ENCODE measurements around the gene IDNK. TPM values are rescaled to one million over a fixed set of nuclear protein-coding genes. Genes with fewer than 3 reads are reported as not detected.
"Not testable (repeated sequence)": the region's sequence is repeated elsewhere in the genome, so short reads cannot be mapped to it uniquely, and the experiment has no call there.

Gene IDNK
- 6.4 TPM for total RNA-seq

GRCh38 chr9:83622939-83623678 is at the start of gene IDNK:
Gene IDNK, plus strand, starts transcription at chr9:83623143. Its CDS starts 29 bp downstream, at chr9:83623172.
- peak; percentile 60 for DNase-seq

GRCh38 chr9:83574482-83574881 is 48.5 kb upstream of the IDNK start:
- no peak for DNase-seq

GRCh38 chr9:83582029-83582428 is 40.9 kb upstream of the IDNK start:
- DNase-seq = no peak

GRCh38 chr9:83583151-83584014 is 39.6 kb upstream of the IDNK start:
- DNase-seq = no peak

DNA sequence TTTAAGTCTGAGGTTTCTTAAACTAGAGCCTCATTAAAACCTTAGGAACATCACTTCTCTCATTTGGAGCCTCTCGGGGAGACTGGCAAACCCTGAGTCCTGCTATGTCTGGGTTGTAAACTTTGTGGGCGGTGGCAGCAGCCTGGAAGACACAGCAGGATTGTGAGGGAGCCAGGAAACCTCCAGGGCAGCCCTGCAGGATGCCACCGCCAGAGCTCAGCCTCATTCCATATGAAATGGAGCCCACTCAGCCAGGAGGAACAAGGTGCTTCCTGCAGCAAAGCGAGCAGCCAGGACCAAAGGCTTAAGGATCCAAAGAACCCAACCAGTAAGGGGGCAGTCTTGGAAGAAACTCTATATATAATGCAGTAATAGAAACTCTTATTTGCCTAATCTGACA is 37.9 kb upstream of the IDNK start:
- DNase-seq = no peak

DNA sequence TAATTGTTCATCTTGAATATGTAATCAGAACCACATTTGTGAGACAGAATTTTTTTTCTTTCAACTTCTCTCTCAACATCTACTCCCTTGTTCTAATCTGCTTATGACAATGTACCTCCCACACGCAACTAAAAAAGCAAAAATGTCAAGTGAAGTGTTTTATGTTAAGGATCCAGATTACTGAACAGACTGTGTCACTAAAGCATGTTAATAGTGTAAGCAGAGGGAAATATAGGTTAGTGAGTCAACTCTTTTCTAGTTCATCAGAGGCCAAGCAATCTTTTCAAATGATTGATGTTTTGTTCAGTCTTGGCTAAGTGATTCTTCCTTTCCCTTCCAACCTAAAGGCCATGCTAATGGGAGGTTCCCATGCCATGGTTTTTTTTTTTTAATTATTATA is 34.7 kb upstream of the IDNK start:
- DNase-seq = no peak

DNA sequence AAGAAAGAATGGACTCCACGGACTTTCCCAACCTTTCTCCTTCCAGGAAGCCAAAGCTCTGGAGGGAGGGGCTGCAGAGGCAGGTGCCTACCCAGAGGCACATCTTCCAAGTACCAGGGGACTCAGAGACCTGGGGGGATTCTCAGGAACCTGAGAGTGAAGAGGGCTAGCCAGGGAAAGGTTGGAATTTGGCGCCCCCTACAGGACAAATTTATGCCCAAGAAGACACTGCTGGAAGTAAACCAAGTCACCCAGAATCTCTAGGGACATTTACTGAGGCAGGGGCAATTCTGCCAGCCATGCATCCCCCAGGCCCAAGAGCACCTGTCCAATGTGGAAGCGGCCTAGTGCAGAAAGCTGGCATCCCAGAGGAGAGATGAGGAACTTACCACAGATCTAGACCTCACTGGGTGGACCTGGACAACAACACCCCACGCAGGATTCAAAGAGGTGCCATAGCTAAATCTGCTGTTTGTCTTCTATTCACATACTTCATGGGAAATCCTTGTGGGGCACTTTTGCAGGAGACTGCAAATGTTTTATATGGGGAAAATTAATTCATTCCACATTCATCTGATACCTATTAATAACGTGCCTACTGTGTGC is 25.9 kb upstream of the IDNK start:
- DNase-seq = no peak

DNA sequence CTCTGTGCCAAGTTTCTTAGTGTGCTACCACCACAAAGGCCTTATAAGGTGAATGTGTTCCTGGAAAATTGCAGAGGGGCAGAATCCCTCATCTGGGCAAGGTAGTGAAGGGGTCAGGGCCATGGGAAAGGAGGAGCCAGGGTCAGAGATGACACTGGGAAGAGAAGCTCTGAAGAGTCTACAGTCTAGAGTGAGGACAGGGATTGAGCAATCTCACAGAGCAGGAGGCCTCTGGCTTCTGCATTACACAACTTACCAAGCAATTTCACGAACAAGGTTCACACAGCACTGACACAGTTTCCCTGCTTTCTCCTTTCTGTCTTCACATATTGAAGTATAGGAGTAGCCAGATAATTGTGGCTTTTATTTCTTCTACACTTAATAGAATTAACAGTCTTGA is 24.5 kb upstream of the IDNK start:
- DNase-seq = no peak

DNA sequence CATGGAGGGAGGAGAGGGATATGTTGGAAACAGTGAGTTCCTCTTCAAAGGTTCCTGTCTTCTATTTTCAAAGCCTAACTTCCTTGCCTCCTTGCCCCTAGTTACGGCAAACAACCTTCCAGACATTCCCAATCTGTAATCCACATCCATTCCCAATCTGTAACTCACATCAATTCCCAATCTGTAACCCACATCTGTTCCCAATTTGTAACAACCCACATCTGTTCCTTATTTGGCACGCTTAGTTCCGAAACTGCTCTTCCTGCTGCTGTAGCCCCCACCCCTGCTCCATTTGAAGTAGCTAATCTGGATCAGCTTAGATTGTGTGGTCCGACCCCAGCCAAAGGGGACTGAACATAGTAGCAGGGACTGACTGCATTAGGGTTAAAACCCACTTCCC is 23.9 kb upstream of the IDNK start:
- DNase-seq = no peak

- no peak for DNase-seq
Observed at GRCh38 chr9:83601463-83601862, 21.5 kb upstream of the IDNK start.

DNA sequence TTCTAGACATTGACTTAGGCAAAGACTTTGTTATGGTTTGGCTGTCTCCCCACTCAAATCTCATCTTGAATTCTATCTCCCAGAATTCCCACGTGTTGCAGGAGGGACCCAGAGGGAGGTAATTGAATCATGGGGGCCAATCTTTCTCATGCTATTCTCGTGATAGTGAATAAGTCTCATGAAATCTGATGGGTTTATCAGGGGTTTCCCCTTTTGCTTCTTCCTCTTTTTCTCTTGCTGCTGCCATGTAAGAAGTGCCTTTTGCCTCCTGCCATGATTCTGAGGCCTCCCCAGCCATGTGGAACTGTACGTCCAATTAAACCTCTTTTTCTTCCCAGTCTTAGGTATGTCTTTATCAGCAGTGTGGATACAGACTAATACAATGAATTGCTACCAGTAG is 15.3 kb upstream of the IDNK start:
- not testable (repeated sequence) for DNase-seq

GRCh38 chr9:83613298-83613697 is 9.6 kb upstream of the IDNK start:
- DNase-seq = not testable (repeated sequence)

DNA sequence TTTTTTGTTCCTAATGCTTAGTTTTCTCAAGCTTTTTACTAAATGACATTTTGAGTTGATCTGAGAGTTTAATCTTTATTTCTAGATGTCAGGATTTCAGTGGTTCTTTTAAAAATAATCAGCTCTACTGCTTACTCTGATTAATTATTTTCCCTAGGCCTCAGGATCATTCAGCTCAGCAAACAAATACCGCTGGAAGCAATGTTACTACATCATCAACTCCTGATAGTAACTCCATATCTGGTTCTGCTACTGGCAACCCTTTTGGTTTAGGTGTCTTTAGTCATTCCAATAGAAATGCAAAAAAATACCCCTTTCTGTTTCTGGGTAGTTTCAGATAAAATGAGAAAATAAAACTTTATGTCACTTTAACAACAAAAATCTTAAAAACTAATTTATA is 5.6 kb upstream of the IDNK start:
- DNase-seq = no peak

- DNase-seq = no peak
Observed at GRCh38 chr9:83620841-83621636, 1.9 kb upstream of the IDNK start.

DNA sequence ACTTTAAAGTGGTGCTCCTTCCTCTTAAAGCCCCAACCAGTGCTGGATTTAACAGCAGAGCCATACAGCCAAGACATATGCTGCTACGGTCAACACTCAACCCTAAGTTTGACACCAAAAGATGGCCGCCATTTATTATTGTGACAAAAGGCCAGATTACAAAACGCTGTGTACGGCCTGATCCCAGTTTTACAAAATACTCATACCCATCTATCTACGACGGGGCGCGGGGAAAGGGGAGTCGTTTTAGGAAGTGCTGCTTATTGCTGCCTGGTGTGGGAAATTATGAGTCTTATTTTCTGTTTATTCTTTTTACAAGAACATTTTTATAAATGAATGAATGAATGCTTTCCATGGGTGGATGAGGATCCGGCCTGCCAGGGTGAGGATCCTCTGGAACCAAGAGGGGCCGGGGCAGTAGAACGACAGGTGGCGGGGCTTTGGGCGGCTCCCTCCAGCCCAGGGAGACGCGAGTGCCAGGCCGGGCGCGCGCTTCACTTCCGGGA is 457 bp upstream of the IDNK start:
- DNase-seq = no peak

DNA sequence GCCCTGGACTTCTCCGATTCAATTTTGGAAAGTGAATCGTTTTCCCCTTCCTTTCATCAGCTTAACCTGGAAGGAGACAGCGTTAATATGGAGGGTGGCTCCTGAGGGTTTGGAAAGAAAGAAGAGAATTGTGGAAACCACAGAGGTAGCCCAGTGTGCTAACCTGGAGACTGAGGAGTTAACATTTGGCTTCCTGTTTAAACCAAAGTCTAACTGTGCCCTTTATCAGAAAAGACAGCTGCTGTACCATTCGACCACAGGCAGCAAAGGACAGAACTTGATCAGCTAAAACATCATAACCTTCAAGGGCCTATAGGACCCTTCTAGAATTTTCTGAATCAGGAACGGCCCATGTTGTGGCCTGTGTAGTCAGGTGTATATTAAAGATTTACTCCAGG is 735 bp downstream of the IDNK start:
- no peak for DNase-seq

DNA sequence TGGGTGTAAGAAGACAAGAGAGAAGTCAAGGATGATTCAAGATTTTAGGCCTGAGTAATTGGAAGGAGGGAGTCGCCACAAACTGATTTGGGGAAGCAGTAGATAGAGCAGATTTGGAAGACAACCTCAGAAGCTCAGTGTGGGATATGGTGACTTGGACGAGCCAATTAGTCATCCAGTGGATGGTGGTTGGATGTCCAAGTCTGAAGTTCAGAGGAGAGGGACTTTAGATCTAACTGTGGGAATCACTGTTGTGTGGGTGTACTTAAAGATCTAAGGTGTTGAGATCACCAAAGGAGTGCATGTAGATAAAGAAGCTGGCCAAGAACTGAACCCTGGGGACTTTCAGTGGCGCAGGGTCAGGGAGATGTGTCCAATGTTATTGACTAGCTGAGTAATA is 2.2 kb downstream of the IDNK start:
- no peak for DNase-seq

DNA sequence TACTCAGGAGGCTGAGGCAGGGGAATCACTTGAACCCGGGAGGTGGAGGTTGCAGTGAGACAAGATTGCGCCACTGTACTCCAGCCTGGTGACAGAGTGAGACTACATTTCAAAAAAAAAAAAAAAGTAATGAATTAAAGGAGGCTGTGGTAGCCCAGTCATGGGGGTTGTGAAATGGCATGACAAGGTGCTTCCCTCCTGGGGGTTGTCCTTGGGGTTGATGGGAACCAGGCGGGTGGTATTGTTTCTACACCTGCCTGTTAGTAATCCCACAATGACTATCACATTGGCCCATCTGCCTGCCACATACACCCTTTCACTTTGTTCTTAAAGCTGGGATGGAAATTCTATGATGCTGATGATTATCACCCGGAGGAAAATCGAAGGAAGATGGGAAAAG is 5.6 kb downstream of the IDNK start:
- DNase-seq = no peak

DNA sequence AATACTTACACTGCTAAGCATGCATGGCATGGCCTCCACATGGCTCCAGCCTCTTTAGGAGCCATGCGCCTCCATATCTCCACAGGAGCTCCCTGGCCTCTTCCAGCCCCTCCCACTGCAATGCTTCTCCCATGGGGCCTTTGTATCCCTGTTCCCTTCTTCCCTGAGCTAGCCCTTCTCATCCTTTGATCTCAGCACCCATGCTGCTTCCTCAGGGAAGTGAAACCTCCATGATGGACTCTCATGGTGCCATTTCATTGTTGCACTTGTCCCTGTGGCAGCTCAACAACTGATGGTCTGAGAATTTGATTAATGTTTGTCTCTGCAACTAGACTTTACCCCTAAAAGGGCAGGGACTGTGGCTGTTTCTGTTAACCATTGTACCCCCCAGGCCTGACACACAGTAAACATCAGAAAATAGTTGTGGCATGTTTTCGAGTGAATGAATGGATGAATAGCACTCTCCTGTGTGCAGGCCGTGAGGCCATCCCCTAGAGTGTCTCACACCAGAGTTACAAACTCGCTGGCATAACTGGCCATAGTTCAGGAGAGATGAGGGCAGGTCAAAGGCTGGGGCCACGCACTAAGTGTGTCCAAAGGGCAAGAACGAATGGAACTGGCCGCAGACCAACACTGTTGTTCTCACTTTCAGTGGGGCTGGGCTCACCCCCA is 6.6 kb downstream of the IDNK start:
- DNase-seq = no peak

DNA sequence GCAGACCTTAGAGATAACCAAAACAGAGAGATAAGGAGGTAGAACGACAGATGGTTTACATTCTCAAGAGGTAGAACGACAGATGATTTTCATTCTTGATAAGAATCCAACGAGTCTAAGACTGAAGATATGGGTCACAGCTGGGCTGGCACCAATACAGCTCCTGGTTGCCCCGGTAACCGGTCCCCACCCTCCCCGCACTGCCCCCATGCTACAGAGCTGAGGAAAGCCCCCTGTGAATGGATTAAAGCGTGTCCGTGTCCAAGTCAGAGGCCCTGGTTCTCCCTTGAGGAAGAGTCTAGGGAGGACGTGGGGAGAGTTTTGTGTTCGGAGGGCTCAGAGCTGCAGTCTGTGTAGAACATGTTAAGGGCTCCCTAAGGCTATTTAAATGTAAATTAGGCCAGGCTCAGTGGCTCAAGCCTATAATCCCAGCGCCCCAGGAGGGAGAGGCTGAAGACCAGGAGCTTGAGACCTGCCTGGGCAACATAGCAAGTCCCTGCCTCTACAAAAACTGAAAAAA is 8.1 kb downstream of the IDNK start:
- DNase-seq = no peak

GRCh38 chr9:83633255-83633654 is 10.3 kb downstream of the IDNK start:
- no peak for DNase-seq

Data from occipital lobe (tissue), 2 donors.